Endodermal cell (in vitro differentiated cells): Measurements from ENCODE around the gene SZT2. TPM values are rescaled to one million over a fixed set of nuclear protein-coding genes. Genes with fewer than 3 reads are reported as not detected.
A peak's percentile ranks its signal among the peaks of the same experiment; 100 is the strongest.

Experiments
- DNase-seq: peaks from one replicate; pipeline ENCODE4 v3.0.0-alpha.2; 2017
- H3K27ac ChIP-seq: 2 replicates; pipeline ENCODE4 v1.5.1; 2013; ENCODE audit warnings: mild to moderate bottlenecking, low read depth, low read length, moderate library complexity
- H3K27me3 ChIP-seq: 2 replicates; pipeline ENCODE4 v1.6.1; 2013; ENCODE audit warnings: mild to moderate bottlenecking, low read length, moderate library complexity; ENCODE audit not compliant: insufficient read depth, control insufficient read depth, poor library complexity, severe bottlenecking
- H3K36me3 ChIP-seq: 2 replicates; pipeline ENCODE4 v1.7.0; 2013; ENCODE audit warnings: mild to moderate bottlenecking, low read length, moderate library complexity; ENCODE audit not compliant: control insufficient read depth, insufficient read depth
- H3K4me1 ChIP-seq: one replicate; pipeline ENCODE4 v1.7.0; 2013; ENCODE audit warnings: low read length; ENCODE audit not compliant: control insufficient read depth, insufficient read depth
- H3K4me3 ChIP-seq: 2 replicates; pipeline ENCODE4 v1.5.1; 2013; ENCODE audit warnings: mild to moderate bottlenecking, low read length, moderate library complexity
- H3K9ac ChIP-seq: 2 replicates; pipeline ENCODE4 v1.6.1; 2013; ENCODE audit warnings: mild to moderate bottlenecking, low read length, moderate library complexity; ENCODE audit not compliant: poor library complexity, severe bottlenecking; ENCODE audit errors: extremely low read depth
- H3K9me3 ChIP-seq: 2 replicates; pipeline ENCODE4 v1.6.1; 2013; ENCODE audit warnings: mild to moderate bottlenecking, low read length, moderate library complexity; ENCODE audit not compliant: control insufficient read depth
- H3K27ac Mint-ChIP-seq: 2 replicates; pipeline ENCODE4 v1.8.0; 2020; ENCODE audit warnings: mixed read lengths
- H3K27me3 Mint-ChIP-seq: 2 replicates; pipeline ENCODE4 v1.8.0; 2021; ENCODE audit warnings: mild to moderate bottlenecking, mixed read lengths; ENCODE audit not compliant: insufficient read depth
- H3K36me3 Mint-ChIP-seq: 2 replicates; pipeline ENCODE4 v1.8.0; 2020; ENCODE audit warnings: low read depth, mixed read lengths
- H3K4me1 Mint-ChIP-seq: 2 replicates; pipeline ENCODE4 v1.8.0; 2020; ENCODE audit warnings: mixed read lengths
- H3K4me3 Mint-ChIP-seq: 2 replicates; pipeline ENCODE4 v1.8.0; 2020; ENCODE audit warnings: mild to moderate bottlenecking, moderate library complexity, mixed read lengths
- H3K9me3 Mint-ChIP-seq: 2 replicates; pipeline ENCODE4 v1.8.0; 2020; ENCODE audit warnings: mild to moderate bottlenecking, mixed read lengths
- CTCF ChIP-seq: fragments of 200-600 bp; sonication (generic); conservative IDR thresholded peaks from 2 replicates; pipeline ENCODE4 v1.5.0; 2021; ENCODE audit warnings: antibody characterized with exemption, mild to moderate bottlenecking
- WGBS, 2 experiments: methylation state at CpG; one replicate each; pipeline versions ENCODE4 v1.1.5 to v1.1.7; 2013; ENCODE audit warnings: missing lambda C conversion rate in 2 of 2, mixed read lengths in 1 of 2; ENCODE audit not compliant: insufficient coverage in 1 of 2, insufficient read length in 1 of 2; 5-methylcytosine and 5-hydroxymethylcytosine counted together
- total RNA-seq, 2 donors: library from RNA; stranded (reverse); fragmentation: NEBNext Ultra II Directional in 1 of 2; extraction: Animal tissue kit (Norgen Biotek cat#: 25700) in 1 of 2; gene quantifications; 2 replicates in 1 of 2; 3 replicates in 1 of 2; pipeline ENCODE4 v1.2.1, GENCODE V29; 2021

The SZT2 gene
- total RNA-seq, 2 donors from 2014 or later = 55.6 to 59.7 TPM

DNA sequence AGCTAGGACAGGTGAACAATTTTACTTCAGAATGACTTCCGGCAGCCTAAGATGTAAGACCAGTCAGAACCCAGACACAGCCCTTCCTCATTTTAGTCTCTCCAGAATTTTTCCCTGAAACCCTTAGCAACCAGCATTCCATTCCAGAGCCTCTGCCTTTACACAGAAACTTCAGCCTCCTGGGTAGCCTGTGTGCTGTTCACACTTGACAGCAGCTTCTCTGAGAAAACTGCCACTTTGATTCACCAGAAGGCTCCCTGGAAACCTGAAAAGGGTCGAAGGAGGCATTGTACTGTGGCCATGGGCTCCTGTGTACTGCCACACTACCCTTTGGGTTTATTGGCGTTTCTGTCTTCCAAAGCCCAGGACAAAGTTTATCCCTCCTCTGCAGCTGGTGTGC, 46.7 kb downstream of the SZT2 start:
- peaks cover 62% of the 10 kb centered on the region for H3K36me3 Mint-ChIP-seq
- Histone ChIP-seq H3K4me1 (no peaks in the 10 kb centered on the region), H3K27me3 (no peaks in the 10 kb centered on the region), H3K36me3 (peaks cover 54% of the 10 kb centered on the region), H3K9ac (no peak overlapping the region), H3K4me3 (no peak overlapping the region), H3K27ac (peak overlapping the region; percentile 89), H3K9me3 (no peaks in the 10 kb centered on the region)
- H3K27me3 Mint-ChIP-seq = no peaks in the 10 kb centered on the region
- H3K27ac Mint-ChIP-seq = no peak overlapping the region
- TF ChIP-seq CTCF = no peak
- no peaks in the 10 kb centered on the region for H3K9me3 Mint-ChIP-seq
- peak; percentile 21 for DNase-seq
- no peak overlapping the region for H3K4me3 Mint-ChIP-seq
- no peaks in the 10 kb centered on the region for H3K4me1 Mint-ChIP-seq
- 71 to 87% methylated on average over 2 to 3 of the region's 3 CpGs for WGBS, 2 experiments

DNA sequence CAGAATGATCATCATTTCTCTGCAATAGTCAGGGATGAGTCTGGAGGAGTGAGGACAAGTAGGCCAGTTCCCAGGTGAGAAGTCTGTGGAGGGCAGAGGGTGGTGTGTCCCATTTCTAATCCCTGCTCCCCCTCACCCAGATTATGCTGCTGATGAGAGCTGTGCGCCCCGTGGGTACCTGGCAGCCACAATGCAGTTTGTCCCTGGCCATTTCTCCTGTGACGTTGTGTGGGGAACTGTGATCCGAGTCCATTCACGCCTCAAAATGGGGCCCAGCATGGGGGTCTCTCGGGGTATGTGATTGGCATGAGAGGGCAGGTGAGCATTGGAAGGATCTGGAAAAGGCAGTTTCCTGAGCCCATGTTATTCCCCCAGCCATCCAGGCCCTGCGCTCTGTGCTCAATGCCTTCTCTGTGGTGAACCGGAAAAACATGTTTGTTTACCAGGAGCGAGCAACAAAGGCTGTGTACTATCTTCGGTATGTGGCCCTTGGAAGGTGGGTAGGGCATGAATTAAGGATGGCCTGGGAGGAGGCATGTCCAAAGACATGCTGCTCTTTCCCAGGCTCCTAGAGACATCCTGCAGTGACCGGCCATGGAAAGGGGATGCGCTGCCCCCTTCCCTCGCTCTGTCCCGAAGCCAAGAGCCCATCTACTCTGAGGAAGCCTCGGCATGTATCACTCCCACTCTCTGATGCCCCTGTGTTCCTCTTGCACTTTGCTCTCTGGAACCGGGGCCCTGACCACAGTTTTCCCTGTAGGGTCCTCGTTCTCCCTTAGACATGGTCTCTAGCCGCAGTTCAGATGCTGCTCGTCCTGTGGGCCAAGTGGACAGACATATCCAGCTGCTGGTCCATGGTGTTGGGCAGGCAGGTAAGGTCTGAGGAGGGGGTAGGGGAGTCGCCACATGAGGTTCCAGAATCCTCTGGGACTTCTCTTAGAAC, 47.6 kb downstream of the SZT2 start:
- H3K9me3 Mint-ChIP-seq = no peaks in the 10 kb centered on the region
- H3K36me3 Mint-ChIP-seq = peaks cover 57% of the 10 kb centered on the region
- H3K9ac ChIP-seq = no peak overlapping the region
- peaks cover 47% of the 10 kb centered on the region for H3K36me3 ChIP-seq
- no peaks in the 10 kb centered on the region for H3K9me3 ChIP-seq
- H3K4me3 ChIP-seq = no peak overlapping the region
- no peaks in the 10 kb centered on the region for H3K27me3 Mint-ChIP-seq
- WGBS, 2 experiments = 94% methylated on average over 10 to 20 of the region's 20 CpGs
- peak overlapping the region; percentile 52 for H3K27ac Mint-ChIP-seq
- no peak overlapping the region for H3K4me3 Mint-ChIP-seq
- TF ChIP-seq CTCF = no peak
- no peaks in the 10 kb centered on the region for H3K27me3 ChIP-seq
- H3K4me1 ChIP-seq = no peaks in the 10 kb centered on the region
- DNase-seq = peak; percentile 34
- peak overlapping the region; percentile 89 for H3K27ac ChIP-seq
- H3K4me1 Mint-ChIP-seq = no peaks in the 10 kb centered on the region

DNA sequence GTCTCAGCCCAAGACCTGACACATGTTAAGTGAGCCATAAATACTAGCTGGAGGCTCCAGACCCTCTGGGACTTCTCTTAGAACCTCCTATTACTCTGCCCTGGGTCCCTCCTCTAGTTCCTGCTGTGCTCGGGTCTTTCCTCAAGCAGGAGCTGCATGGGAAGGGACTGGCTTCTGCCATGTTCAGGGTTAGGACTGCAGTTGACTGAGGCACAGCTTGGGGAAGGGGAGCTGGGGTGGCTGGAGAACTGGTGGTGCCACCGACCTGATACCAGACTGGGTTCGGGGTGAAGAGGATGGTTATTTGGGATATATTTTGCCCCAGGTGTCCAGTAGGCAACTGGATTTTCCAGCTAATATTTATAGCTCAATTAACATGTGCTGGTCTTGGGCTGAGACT, 48.3 kb downstream of the SZT2 start:
- WGBS, 2 experiments = 85 to 100% methylated on average over 1 to 3 of the region's 3 CpGs
- Histone ChIP-seq H3K4me1 (no peaks in the 10 kb centered on the region), H3K9ac (no peak overlapping the region), H3K36me3 (peaks cover 43% of the 10 kb centered on the region), H3K27ac (no peak overlapping the region), H3K27me3 (no peaks in the 10 kb centered on the region), H3K9me3 (no peaks in the 10 kb centered on the region), H3K4me3 (no peak overlapping the region)
- no peak for TF ChIP-seq CTCF
- Mint-ChIP-seq H3K9me3 (no peaks in the 10 kb centered on the region), H3K27ac (no peak overlapping the region), H3K36me3 (peaks cover 57% of the 10 kb centered on the region), H3K4me1 (no peaks in the 10 kb centered on the region), H3K27me3 (no peaks in the 10 kb centered on the region), H3K4me3 (no peak overlapping the region)
- peak; percentile 31 for DNase-seq
